ENCODE measurements around the gene KDM1B. TPM values are rescaled to one million over a fixed set of nuclear protein-coding genes. Genes with fewer than 3 reads are reported as not detected.

The KDM1B gene
- total and polyA plus RNA-seq, 2 donors (not counting 3 experiments of a cell fraction or from before 2014, with no cell fraction given), result 3.0 to 10.8 TPM

- dilution Hi-C loops (cut with MboI; ENCODE audit: extremely low pct_ligation_motif_present, low sequenced_read_pairs) (no loop called here), intact Hi-C loops (cut with micrococcal nuclease) (no loop called here)
- DNase-seq (ENCODE audit: low read depth, low spot score) (no peak), FAIRE-seq (no peak)
- Histone ChIP-seq H3K4me3 (replicated peaks in 1 of 3; ENCODE audit: insufficient read depth in 1 of 3, low read depth in 1 of 3, low read length in 3 of 3) (no peak overlapping the region), H3K36me3 (ENCODE audit: control insufficient read depth in 2 of 2, extremely low read depth in 1 of 2, insufficient read depth in 2 of 2, low read length in 2 of 2) (no peaks in the 10 kb centered on the region), H4K20me1 (replicated peaks; ENCODE audit: control insufficient read depth, extremely low read depth, insufficient read depth, low read length) (no peaks in the 10 kb centered on the region), H3K79me2 (ENCODE audit: control insufficient read depth, insufficient read depth, low read length) (no peaks in the 10 kb centered on the region), H3K27me3 (ENCODE audit: control insufficient read depth in 2 of 2, insufficient read depth in 2 of 2, low read length in 2 of 2) (no peaks in the 10 kb centered on the region), H3K9me1 (replicated peaks; ENCODE audit: control insufficient read depth, extremely low read depth, insufficient read depth, low read length) (no peaks in the 10 kb centered on the region), H2AFZ (ENCODE audit: low read depth, low read length) (no peak overlapping the region), H3K4me2 (ENCODE audit: insufficient read depth, low read length) (no peak overlapping the region), H3K27ac (ENCODE audit: insufficient read depth, low read depth, low read length) (no peak overlapping the region), H3K9ac (replicated peaks; ENCODE audit: extremely low read depth, insufficient read depth, low read length) (no peak overlapping the region), H3K9me3 (replicated peaks; ENCODE audit: control insufficient read depth, insufficient read depth, low read length) (no peaks in the 10 kb centered on the region), H3K4me1 (ENCODE audit: control insufficient read depth, extremely low read depth, insufficient read depth, low read length) (no peaks in the 10 kb centered on the region)
- no TSS peak for BruUV-seq (replicated peaks)
- POLR2A ChIA-PET, result no interaction called here
- no peak for TF ChIP-seq EZH2 (IDR thresholded peaks at IDR 0.05; ENCODE audit: borderline replicate concordance, low read depth, low read length, severe bottlenecking)
- TF ChIP-seq FOS (IDR thresholded peaks at IDR 0.05; ENCODE audit: borderline replicate concordance, insufficient read depth, low read length), result no peak
- no peak for TF ChIP-seq JUN (IDR thresholded peaks at IDR 0.05; ENCODE audit: borderline replicate concordance, insufficient read depth, insufficient read length, low read depth)
- TF ChIP-seq MAX (IDR thresholded peaks at IDR 0.05; ENCODE audit: insufficient read depth, insufficient read length), result no peak
- no peak for TF ChIP-seq MYC (IDR thresholded peaks at IDR 0.05; ENCODE audit: low read depth, low read length)
- CTCF ChIA-PET, result interaction anchor here (1.0 kb wide), 1 partner anchor 39 kb away, joined by 4 read pairs; no protein-coding TSS in a partner anchor
These were observed 24.6 kb downstream of the KDM1B start for GRCh38 chr6:18179770-18180356.

GRCh38 chr6:18182568-18182967 lies 27.3 kb downstream of the KDM1B start:
- Histone ChIP-seq H3K9me1 (replicated peaks; ENCODE audit: control insufficient read depth, extremely low read depth, insufficient read depth, low read length) (no peaks in the 10 kb centered on the region), H3K79me2 (ENCODE audit: control insufficient read depth, insufficient read depth, low read length) (no peaks in the 10 kb centered on the region), H2AFZ (ENCODE audit: low read depth, low read length) (no peak overlapping the region), H4K20me1 (replicated peaks; ENCODE audit: control insufficient read depth, extremely low read depth, insufficient read depth, low read length) (no peaks in the 10 kb centered on the region), H3K36me3 (ENCODE audit: control insufficient read depth in 2 of 2, extremely low read depth in 1 of 2, insufficient read depth in 2 of 2, low read length in 2 of 2) (no peaks in the 10 kb centered on the region), H3K9ac (replicated peaks; ENCODE audit: extremely low read depth, insufficient read depth, low read length) (no peak overlapping the region), H3K27me3 (ENCODE audit: control insufficient read depth in 2 of 2, insufficient read depth in 2 of 2, low read length in 2 of 2) (no peaks in the 10 kb centered on the region), H3K4me2 (ENCODE audit: insufficient read depth, low read length) (no peak overlapping the region), H3K4me1 (ENCODE audit: control insufficient read depth, extremely low read depth, insufficient read depth, low read length) (no peaks in the 10 kb centered on the region), H3K27ac (ENCODE audit: insufficient read depth, low read depth, low read length) (no peak overlapping the region), H3K9me3 (replicated peaks; ENCODE audit: control insufficient read depth, insufficient read depth, low read length) (no peaks in the 10 kb centered on the region), H3K4me3 (replicated peaks in 1 of 3; ENCODE audit: insufficient read depth in 1 of 3, low read depth in 1 of 3, low read length in 3 of 3) (no peak overlapping the region)
- TF ChIP-seq EZH2 (IDR thresholded peaks at IDR 0.05; ENCODE audit: borderline replicate concordance, low read depth, low read length, severe bottlenecking), result no peak
- TF ChIP-seq POLR2A (IDR thresholded peaks at IDR 0.05; ENCODE audit: low read depth, low read length), result no peak
- TF ChIP-seq FOS (IDR thresholded peaks at IDR 0.05; ENCODE audit: borderline replicate concordance, insufficient read depth, low read length), result no peak
- no peak for TF ChIP-seq MYC (IDR thresholded peaks at IDR 0.05; ENCODE audit: low read depth, low read length)
- no peak for TF ChIP-seq GATA2 (IDR thresholded peaks at IDR 0.05; ENCODE audit: insufficient read depth, insufficient read length, low read depth, low read length)
- no peak for TF ChIP-seq CTCF (IDR thresholded peaks at IDR 0.05; ENCODE audit: extremely low read depth in 1 of 2, insufficient read depth in 1 of 2, low read depth in 1 of 2, low read length in 2 of 2)
- TF ChIP-seq MAX (IDR thresholded peaks at IDR 0.05; ENCODE audit: insufficient read depth, insufficient read length), result no peak
- no peak for TF ChIP-seq JUN (IDR thresholded peaks at IDR 0.05; ENCODE audit: borderline replicate concordance, insufficient read depth, insufficient read length, low read depth)
- BruUV-seq (replicated peaks), result no TSS peak
- DNase-seq (ENCODE audit: low read depth, low spot score), result no peak
- CTCF ChIA-PET, result no interaction called here
- dilution Hi-C loops (cut with MboI; ENCODE audit: extremely low pct_ligation_motif_present, low sequenced_read_pairs) (no loop called here), intact Hi-C loops (cut with micrococcal nuclease) (no loop called here)
- POLR2A ChIA-PET, result no interaction called here
- no peak for FAIRE-seq
